HFF-Myc (cell line): ENCODE results near the gene CTBP1.

Source experiments
- DNase-seq: peaks from one replicate; pipeline ENCODE4 v3.0.0-alpha.2; 2011; ENCODE audit warnings: low read depth; ENCODE audit errors: extremely low read depth
- H3K4me3 ChIP-seq: replicated peaks from 2 replicates; pipeline ENCODE4 v1.5.1; 2011; ENCODE audit warnings: low read depth, mild to moderate bottlenecking, control low read depth, low read length
- TF ChIP-seq, protein P1 (sequence below): IDR thresholded peaks from 2 replicates; pipeline ENCODE4 v1.5.1; 2012; ENCODE audit warnings: mild to moderate bottlenecking, low read depth, low read length, control low read depth; ENCODE audit errors: missing control alignments

Gene CTBP1

DNA sequence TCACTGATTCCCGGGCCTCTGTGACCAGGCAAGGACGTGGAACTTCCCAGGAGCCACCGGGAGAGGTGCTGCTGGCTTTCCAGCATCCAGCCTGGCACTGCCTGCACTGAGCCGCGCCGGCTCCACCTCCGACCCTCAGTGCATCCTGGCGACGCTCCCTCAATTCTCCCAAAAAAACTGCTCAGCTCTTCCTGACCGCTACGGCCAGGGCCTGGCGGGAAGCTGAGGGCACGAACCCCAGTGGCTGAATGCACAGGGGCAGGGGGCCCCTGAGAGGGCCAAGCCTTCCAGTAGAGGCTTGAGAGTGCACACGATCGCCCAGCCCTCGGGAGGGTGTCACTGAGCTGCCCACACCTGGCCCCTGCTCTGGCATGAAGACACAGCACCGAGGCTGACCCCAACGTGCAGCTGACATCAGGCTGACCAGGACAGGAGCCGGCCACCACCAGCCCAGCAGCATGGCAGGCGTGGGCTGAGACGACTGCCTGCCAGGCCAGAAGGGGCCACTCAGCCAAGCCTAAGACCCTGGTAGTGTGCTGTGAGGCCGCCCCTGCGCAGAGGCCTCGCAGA is 6.9 kb downstream of the CTBP1 start:
- TF ChIP-seq, protein P1, sequence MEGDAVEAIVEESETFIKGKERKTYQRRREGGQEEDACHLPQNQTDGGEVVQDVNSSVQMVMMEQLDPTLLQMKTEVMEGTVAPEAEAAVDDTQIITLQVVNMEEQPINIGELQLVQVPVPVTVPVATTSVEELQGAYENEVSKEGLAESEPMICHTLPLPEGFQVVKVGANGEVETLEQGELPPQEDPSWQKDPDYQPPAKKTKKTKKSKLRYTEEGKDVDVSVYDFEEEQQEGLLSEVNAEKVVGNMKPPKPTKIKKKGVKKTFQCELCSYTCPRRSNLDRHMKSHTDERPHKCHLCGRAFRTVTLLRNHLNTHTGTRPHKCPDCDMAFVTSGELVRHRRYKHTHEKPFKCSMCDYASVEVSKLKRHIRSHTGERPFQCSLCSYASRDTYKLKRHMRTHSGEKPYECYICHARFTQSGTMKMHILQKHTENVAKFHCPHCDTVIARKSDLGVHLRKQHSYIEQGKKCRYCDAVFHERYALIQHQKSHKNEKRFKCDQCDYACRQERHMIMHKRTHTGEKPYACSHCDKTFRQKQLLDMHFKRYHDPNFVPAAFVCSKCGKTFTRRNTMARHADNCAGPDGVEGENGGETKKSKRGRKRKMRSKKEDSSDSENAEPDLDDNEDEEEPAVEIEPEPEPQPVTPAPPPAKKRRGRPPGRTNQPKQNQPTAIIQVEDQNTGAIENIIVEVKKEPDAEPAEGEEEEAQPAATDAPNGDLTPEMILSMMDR: no peak
- DNase-seq: no peak
- no peak overlapping the region for H3K4me3 ChIP-seq

DNA sequence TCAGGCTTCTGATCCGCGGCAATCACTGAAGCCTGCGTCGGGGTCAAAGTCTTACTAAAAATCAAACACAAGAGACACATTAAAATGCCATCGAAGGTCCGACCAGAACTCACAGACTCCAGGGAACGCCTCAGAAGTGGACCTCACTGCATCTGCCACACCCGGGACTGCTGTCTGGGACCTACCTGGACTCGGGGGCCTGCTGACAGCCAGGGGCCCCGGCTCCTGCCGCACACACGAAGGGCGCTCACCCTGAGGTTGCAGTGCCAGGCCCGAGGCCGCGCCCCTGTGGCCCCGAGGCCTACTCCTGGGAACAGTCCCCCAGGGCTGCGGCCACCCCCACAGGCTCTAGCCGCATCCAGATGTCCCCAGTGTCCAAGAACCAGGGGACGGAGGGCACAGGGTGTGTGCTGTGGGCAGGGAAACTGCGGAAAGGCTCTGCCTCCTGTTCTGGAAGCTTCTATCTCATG is 7.4 kb downstream of the CTBP1 start:
- TF ChIP-seq, protein P1: no peak
- DNase-seq: no peak
- no peak overlapping the region for H3K4me3 ChIP-seq

DNA sequence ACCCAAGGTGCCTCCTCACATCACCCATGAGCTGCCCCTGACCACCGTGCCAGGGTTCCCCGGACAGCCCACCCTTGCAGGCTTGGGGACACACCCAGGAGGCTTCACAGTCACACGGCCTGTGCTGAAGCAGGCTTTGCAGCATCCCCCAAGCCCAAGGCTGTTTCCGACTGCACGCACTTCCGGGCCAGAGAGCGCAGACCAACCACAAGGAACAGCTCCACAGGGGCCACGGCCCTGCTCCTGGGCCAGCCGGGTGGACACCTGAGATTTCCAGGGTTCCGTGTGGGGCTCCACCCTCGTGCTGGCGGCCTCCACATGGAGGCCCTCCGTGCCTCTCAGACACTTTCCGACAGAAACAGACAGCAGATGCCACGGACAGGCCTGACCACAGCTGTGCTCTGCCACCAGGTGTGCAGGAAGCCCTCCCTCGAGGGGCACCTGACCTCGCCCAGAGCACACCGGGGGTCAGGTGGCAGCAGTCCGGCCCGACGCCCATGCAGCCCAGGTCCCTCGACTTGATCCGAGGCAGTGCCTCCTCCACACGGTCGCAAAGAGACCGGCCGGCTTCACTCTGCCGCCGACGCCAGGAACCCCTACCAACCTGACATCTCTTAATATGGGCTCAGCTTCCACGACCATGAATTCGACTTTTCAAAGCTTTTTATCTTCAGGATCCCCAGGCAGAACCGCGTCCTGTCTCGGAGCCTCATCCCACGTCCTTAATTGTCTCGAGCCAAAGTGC is 8.0 kb downstream of the CTBP1 start:
- H3K4me3 ChIP-seq: no peak overlapping the region
- TF ChIP-seq, protein P1: no peak
- no peak for DNase-seq

DNA sequence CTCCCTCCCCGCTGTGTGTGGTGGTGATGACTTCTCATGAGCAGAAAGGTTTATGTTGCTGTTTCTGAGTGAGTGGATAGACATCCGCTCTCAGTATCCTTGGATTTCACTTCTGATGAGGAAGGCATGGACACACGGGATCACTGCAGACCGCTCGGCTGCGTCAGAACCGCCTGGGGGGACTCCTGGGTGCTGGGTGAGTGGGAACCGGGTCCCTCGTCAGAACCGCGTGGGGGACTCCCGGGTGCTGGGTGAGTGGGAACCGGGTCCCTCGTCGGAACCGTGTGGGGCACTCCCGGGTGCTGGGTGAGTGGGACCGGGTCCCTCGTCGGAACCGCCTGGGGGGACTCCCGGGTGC is 9.0 kb downstream of the CTBP1 start:
- DNase-seq: no peak
- TF ChIP-seq, protein P1: no peak
- no peak overlapping the region for H3K4me3 ChIP-seq

DNA sequence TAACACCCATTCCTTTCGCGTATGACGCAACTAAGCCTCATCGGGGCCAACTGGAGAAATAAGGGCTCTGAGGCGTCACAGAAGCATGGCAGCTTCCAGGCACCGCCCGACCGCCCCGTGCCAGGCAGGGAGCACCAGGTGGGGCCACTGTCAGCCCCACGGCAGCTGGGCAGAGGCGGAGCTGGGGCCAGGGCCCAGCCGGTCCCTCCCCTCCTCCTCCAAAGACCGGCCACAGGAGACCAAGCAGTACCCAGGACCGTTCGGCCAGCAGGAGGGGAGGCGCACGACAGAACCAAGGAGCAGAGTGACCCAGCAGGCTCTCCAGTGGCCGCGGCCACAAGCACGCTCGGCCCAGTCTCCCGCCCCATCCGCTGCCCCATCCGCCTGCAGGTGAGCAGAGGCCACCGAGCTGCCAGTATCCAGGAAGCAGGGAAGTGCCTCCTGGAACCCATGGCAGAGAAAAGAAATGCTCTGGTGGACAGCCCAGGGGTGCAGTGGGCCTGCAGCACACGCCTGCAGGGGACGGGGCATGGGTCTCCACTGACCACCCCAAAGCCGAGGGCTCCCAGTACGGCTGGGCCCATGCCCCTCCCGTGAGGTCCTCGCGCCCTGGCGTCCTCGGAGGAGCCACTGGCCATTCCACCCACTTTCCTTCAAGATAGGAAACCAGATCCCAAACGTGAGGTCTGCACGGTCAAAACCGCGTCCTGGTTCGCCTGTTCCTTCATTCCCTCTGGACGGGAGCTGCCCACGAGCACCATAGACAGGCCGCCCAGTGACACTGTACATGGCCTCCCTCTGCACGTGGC is 9.6 kb downstream of the CTBP1 start:
- TF ChIP-seq, protein P1: no peak
- DNase-seq: no peak
- no peak overlapping the region for H3K4me3 ChIP-seq

DNA sequence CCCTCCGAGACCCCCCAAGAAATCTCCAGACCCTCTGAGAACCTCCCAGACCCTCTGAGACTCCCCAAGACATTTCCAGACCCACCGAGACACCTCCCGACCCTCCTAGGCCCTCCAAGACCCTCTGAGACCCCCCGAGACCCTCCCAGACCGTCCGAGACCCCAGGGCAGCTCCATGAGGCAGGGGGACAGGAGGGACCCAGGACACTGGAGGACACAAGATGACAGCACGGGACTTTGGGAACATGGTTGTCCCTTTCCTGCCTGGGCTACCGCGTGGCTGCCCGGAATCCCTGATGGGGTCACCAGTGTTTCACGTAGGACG is 10.3 kb downstream of the CTBP1 start:
- DNase-seq: no peak
- H3K4me3 ChIP-seq: no peak overlapping the region
- TF ChIP-seq, protein P1: no peak
